ENCODE data around the gene LPO.

Gene LPO

GRCh38 chr17:58310511-58311428 lies 72.4 kb downstream of the LPO start:
- H3K36me3 ChIP-seq (ENCODE audit: insufficient read depth, low read length), result no peaks in the 10 kb centered on the region

GRCh38 chr17:58311429-58311894 lies 73.1 kb downstream of the LPO start:
- Histone ChIP-seq H3K36me3 (ENCODE audit: insufficient read depth, low read length) (no peaks in the 10 kb centered on the region), H3K27ac (ENCODE audit: low read depth, low read length) (no peak overlapping the region), H3K4me1 (ENCODE audit: insufficient read depth, low read length) (no peaks in the 10 kb centered on the region), H3K27me3 (ENCODE audit: control insufficient read depth in 1 of 2, insufficient read depth in 2 of 2, low read length in 2 of 2) (no peaks in the 10 kb centered on the region), H3K4me3 (ENCODE audit: low read depth in 1 of 2, low read length in 2 of 2) (no peak overlapping the region), H3K9ac (ENCODE audit: low read length) (no peak overlapping the region), H3K9me3 (ENCODE audit: low read length) (no peaks in the 10 kb centered on the region)

More at GRCh38 chr17:58310511-58311428, 72.4 kb downstream of the LPO start:
- Histone ChIP-seq H3K9ac (ENCODE audit: low read length) (no peak overlapping the region), H3K27ac (ENCODE audit: low read depth, low read length) (no peak overlapping the region), H3K4me1 (ENCODE audit: insufficient read depth, low read length) (no peaks in the 10 kb centered on the region), H3K4me3 (ENCODE audit: low read depth in 1 of 2, low read length in 2 of 2) (no peak overlapping the region), H3K9me3 (ENCODE audit: low read length) (no peaks in the 10 kb centered on the region), H3K27me3 (ENCODE audit: control insufficient read depth in 1 of 2, insufficient read depth in 2 of 2, low read length in 2 of 2) (no peaks in the 10 kb centered on the region)

- H3K4me1 ChIP-seq (ENCODE audit: insufficient read depth, low read length), result no peaks in the 10 kb centered on the region
- H3K4me3 ChIP-seq (ENCODE audit: low read depth in 1 of 2, low read length in 2 of 2), result no peak overlapping the region
- no peaks in the 10 kb centered on the region for H3K9me3 ChIP-seq (ENCODE audit: low read length)
- H3K36me3 ChIP-seq (ENCODE audit: insufficient read depth, low read length), result no peaks in the 10 kb centered on the region
- no peaks in the 10 kb centered on the region for H3K27me3 ChIP-seq (ENCODE audit: control insufficient read depth in 1 of 2, insufficient read depth in 2 of 2, low read length in 2 of 2)
- no peak overlapping the region for H3K9ac ChIP-seq (ENCODE audit: low read length)
- H3K27ac ChIP-seq (ENCODE audit: low read depth, low read length), result no peak overlapping the region
Measured at GRCh38 chr17:58312021-58312630, 73.7 kb downstream of the LPO start.

GRCh38 chr17:58312829-58313228 lies 74.4 kb downstream of the LPO start:
- H3K36me3 ChIP-seq (ENCODE audit: insufficient read depth, low read length), result no peaks in the 10 kb centered on the region
- no peaks in the 10 kb centered on the region for H3K27me3 ChIP-seq (ENCODE audit: control insufficient read depth in 1 of 2, insufficient read depth in 2 of 2, low read length in 2 of 2)
- no peak overlapping the region for H3K27ac ChIP-seq (ENCODE audit: low read depth, low read length)
- no peaks in the 10 kb centered on the region for H3K4me1 ChIP-seq (ENCODE audit: insufficient read depth, low read length)
- no peaks in the 10 kb centered on the region for H3K9me3 ChIP-seq (ENCODE audit: low read length)
- H3K9ac ChIP-seq (ENCODE audit: low read length), result no peak overlapping the region
- H3K4me3 ChIP-seq (ENCODE audit: low read depth in 1 of 2, low read length in 2 of 2), result no peak overlapping the region

GRCh38 chr17:58313815-58314705 lies 75.7 kb downstream of the LPO start:
- Histone ChIP-seq H3K9me3 (ENCODE audit: low read length) (no peaks in the 10 kb centered on the region), H3K36me3 (ENCODE audit: insufficient read depth, low read length) (no peaks in the 10 kb centered on the region), H3K27me3 (ENCODE audit: control insufficient read depth in 1 of 2, insufficient read depth in 2 of 2, low read length in 2 of 2) (no peaks in the 10 kb centered on the region), H3K9ac (ENCODE audit: low read length) (no peak overlapping the region), H3K4me1 (ENCODE audit: insufficient read depth, low read length) (no peaks in the 10 kb centered on the region), H3K4me3 (ENCODE audit: low read depth in 1 of 2, low read length in 2 of 2) (no peak overlapping the region), H3K27ac (ENCODE audit: low read depth, low read length) (no peak overlapping the region)

- no peaks in the 10 kb centered on the region for H3K9me3 ChIP-seq (ENCODE audit: low read length)
- no peak overlapping the region for H3K27ac ChIP-seq (ENCODE audit: low read depth, low read length)
- no peak overlapping the region for H3K9ac ChIP-seq (ENCODE audit: low read length)
- H3K36me3 ChIP-seq (ENCODE audit: insufficient read depth, low read length), result no peaks in the 10 kb centered on the region
- no peaks in the 10 kb centered on the region for H3K27me3 ChIP-seq (ENCODE audit: control insufficient read depth in 1 of 2, insufficient read depth in 2 of 2, low read length in 2 of 2)
- H3K4me3 ChIP-seq (ENCODE audit: low read depth in 1 of 2, low read length in 2 of 2), result no peak overlapping the region
- H3K4me1 ChIP-seq (ENCODE audit: insufficient read depth, low read length), result no peaks in the 10 kb centered on the region
Measured at GRCh38 chr17:58314706-58315015, 76.3 kb downstream of the LPO start.

- no peaks in the 10 kb centered on the region for H3K27me3 ChIP-seq (ENCODE audit: control insufficient read depth in 1 of 2, insufficient read depth in 2 of 2, low read length in 2 of 2)
- no peak overlapping the region for H3K27ac ChIP-seq (ENCODE audit: low read depth, low read length)
- H3K9me3 ChIP-seq (ENCODE audit: low read length), result no peaks in the 10 kb centered on the region
- no peak overlapping the region for H3K9ac ChIP-seq (ENCODE audit: low read length)
- no peak overlapping the region for H3K4me3 ChIP-seq (ENCODE audit: low read depth in 1 of 2, low read length in 2 of 2)
- no peaks in the 10 kb centered on the region for H3K4me1 ChIP-seq (ENCODE audit: insufficient read depth, low read length)
- H3K36me3 ChIP-seq (ENCODE audit: insufficient read depth, low read length), result no peaks in the 10 kb centered on the region
Measured at GRCh38 chr17:58315281-58315711, 76.9 kb downstream of the LPO start.

- no peak overlapping the region for H3K9ac ChIP-seq (ENCODE audit: low read length)
- no peaks in the 10 kb centered on the region for H3K9me3 ChIP-seq (ENCODE audit: low read length)
- H3K36me3 ChIP-seq (ENCODE audit: insufficient read depth, low read length), result peaks cover under 1% of the 10 kb centered on the region
- H3K4me1 ChIP-seq (ENCODE audit: insufficient read depth, low read length), result no peaks in the 10 kb centered on the region
- no peak overlapping the region for H3K4me3 ChIP-seq (ENCODE audit: low read depth in 1 of 2, low read length in 2 of 2)
- no peaks in the 10 kb centered on the region for H3K27me3 ChIP-seq (ENCODE audit: control insufficient read depth in 1 of 2, insufficient read depth in 2 of 2, low read length in 2 of 2)
- H3K27ac ChIP-seq (ENCODE audit: low read depth, low read length), result no peak overlapping the region
Measured at GRCh38 chr17:58315750-58316149, 77.4 kb downstream of the LPO start.

- H3K36me3 ChIP-seq (ENCODE audit: insufficient read depth, low read length), result peaks cover 3% of the 10 kb centered on the region
- no peak overlapping the region for H3K27ac ChIP-seq (ENCODE audit: low read depth, low read length)
- H3K4me1 ChIP-seq (ENCODE audit: insufficient read depth, low read length), result no peaks in the 10 kb centered on the region
- no peaks in the 10 kb centered on the region for H3K27me3 ChIP-seq (ENCODE audit: control insufficient read depth in 1 of 2, insufficient read depth in 2 of 2, low read length in 2 of 2)
- H3K9me3 ChIP-seq (ENCODE audit: low read length), result no peaks in the 10 kb centered on the region
- no peak overlapping the region for H3K9ac ChIP-seq (ENCODE audit: low read length)
- H3K4me3 ChIP-seq (ENCODE audit: low read depth in 1 of 2, low read length in 2 of 2), result no peak overlapping the region
Measured at GRCh38 chr17:58316260-58316960, 78.0 kb downstream of the LPO start.

GRCh38 chr17:58317421-58318064 lies 79.2 kb downstream of the LPO start:
- Histone ChIP-seq H3K27me3 (ENCODE audit: control insufficient read depth in 1 of 2, insufficient read depth in 2 of 2, low read length in 2 of 2) (no peaks in the 10 kb centered on the region), H3K9ac (ENCODE audit: low read length) (no peak overlapping the region), H3K4me3 (ENCODE audit: low read depth in 1 of 2, low read length in 2 of 2) (no peak overlapping the region), H3K4me1 (ENCODE audit: insufficient read depth, low read length) (no peaks in the 10 kb centered on the region), H3K36me3 (ENCODE audit: insufficient read depth, low read length) (peaks cover 3% of the 10 kb centered on the region), H3K9me3 (ENCODE audit: low read length) (no peaks in the 10 kb centered on the region), H3K27ac (ENCODE audit: low read depth, low read length) (no peak overlapping the region)

All from muscle layer of colon (tissue), 2 donors.